ENCODE results near the gene CFD.
"Not testable (repeated sequence)": the region's sequence is repeated elsewhere in the genome, so short reads cannot be mapped to it uniquely, and the experiment has no call there.

CFD gene

GRCh38 chr19:852136-853013 lies 7.1 kb upstream of the CFD start, which contains the start of gene ELANE:
ELANE (plus strand) TSS chr19:852303; CDS start chr19:852329, 26 bp downstream.
- DNase-seq (ENCODE audit: low read depth, low spot score), result no peak

DNA sequence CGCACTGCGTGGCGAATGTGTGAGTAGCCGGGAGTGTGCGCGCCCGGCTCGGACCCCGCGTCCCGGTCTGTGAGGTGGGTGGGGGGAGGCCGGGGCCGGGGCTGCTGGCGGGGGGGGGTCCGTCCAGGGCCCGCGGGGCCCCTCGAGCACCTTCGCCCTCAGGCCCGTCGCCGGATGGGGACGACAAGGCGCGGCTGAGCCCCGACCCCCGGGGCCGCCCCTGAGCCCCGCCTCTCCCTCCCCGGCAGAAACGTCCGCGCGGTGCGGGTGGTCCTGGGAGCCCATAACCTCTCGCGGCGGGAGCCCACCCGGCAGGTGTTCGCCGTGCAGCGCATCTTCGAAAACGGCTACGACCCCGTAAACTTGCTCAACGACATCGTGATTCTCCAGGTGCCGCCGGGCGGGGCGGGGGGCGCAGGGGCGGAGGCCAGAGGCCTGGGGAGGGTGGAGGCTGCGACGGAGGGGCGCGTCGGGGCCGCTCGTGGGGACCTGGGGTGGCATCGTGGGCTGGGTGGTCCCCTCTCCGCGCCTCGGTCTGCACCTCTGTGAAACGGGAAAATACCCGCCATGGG lies 6.4 kb upstream of the CFD start:
- DNase-seq (ENCODE audit: low read depth, low spot score), result no peak

DNA sequence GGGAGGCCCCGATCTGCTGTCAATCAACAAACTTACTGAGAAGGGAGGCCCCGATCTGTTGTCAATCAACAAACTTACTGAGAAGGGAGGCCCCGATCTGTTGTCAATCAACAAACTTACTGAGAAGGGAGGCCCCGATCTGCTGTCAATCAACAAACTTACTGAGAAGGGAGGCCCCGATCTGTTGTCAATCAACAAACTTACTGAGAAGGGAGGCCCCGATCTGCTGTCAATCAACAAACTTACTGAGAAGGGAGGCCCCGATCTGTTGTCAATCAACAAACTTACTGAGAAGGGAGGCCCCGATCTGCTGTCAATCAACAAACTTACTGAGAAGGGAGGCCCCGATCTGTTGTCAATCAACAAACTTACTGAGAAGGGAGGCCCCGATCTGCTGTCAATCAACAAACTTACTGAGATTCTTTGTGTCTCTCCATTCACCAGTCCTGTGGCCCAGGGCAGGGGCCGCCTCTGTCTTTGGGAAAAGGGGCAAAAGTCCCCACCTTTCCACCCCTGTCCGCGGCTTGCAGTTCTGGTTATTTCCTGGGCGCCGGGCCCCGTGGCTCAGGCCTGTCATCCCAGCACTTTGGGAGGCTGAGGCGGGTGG lies 5.7 kb upstream of the CFD start:
- not testable (repeated sequence) for DNase-seq (ENCODE audit: low read depth, low spot score)

- DNase-seq (ENCODE audit: low read depth, low spot score), result no peak
Measured at GRCh38 chr19:854549-854948, 4.9 kb upstream of the CFD start.

DNA sequence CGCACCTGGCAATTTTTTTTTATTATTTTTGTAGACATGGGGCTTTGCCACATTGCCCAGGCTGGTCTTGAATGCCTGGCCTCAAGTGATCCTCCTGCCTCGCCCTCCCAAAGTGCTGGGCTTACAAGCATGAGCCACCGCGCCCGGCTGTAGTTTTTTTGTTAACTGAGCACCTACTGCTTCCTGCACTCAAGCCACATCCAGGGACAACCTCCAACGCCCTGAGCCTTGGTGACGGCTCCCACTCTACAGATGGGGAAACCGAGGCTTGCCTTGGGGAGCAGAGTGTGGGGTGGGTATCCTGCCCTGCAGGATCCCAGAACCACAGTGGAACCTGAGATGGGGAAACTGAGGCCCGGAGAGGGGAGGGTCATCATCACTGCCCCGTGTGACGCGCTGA lies 4.3 kb upstream of the CFD start:
- DNase-seq (ENCODE audit: low read depth, low spot score), result no peak

- DNase-seq (ENCODE audit: low read depth, low spot score), result no peak
Measured at GRCh38 chr19:855566-856120, 3.8 kb upstream of the CFD start.

GRCh38 chr19:858284-858683 lies 1.2 kb upstream of the CFD start:
- no peak for DNase-seq (ENCODE audit: low read depth, low spot score)

DNA sequence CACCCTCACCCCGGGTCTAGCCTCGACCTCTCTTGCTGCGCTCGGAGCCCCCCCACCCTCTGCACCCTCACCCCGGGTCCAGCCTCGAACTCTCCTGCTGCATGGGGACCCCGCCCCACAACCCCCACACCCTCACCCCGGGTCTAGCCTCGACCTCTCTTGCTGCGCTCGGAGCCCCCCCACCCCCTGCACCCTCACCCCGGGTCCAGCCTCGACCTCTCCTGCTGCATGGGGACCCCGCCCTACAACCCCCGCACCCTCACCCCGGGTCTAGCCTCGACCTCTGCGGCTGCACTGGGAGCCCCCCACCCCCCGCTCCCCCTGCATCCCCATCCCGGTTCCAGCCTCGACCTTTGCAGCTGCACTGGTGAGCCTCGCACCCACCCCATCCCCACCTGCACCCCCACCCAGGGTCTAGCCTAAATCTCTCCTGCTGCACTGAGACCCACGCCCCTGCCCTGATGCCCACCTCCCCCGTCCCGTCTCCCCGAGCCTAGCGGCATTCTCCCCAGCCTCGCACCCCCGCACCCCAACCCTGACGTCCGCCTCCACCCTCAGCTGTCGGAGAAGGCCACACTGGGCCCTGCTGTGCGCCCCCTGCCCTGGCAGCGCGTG lies 1.8 kb downstream of the CFD start:
- DNase-seq (ENCODE audit: low read depth, low spot score), result no peak

DNA sequence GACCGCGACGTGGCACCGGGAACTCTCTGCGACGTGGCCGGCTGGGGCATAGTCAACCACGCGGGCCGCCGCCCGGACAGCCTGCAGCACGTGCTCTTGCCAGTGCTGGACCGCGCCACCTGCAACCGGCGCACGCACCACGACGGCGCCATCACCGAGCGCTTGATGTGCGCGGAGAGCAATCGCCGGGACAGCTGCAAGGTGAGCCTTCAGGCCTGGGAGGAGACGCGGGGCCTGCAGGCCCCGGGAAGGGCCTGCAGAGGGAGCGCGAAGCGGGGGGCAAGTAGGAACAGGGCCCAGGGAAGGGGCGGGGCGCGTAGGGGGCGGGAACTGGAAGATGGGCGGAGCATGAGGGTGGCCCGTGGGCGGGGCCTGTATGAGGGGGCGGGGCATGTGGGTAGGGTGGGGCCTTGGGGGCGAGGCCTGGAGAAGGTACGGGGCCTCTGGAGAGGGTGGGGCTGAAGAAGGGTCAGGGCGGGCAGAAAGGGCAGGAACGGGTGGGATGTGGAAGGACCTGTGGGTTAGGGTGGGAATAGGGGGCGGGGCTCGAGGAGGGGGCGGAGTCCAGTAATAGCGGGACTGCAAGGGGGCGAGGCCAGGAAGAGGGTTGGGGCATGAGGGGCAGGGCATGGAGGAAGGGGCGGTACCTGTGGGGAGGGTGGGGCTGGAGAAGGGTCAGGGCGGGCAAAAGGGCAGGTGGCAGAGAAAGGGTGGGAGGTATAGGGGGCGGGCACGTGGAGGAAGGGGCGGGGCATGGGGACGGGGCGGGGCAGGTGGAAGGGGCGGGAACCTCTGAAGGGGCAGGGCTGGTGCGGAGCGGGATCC lies 2.5 kb downstream of the CFD start:
- DNase-seq (ENCODE audit: low read depth, low spot score), result peak; percentile 35

- DNase-seq (ENCODE audit: low read depth, low spot score), result peak; percentile 51
Measured at GRCh38 chr19:862581-863314, 3.3 kb downstream of the CFD start.

- DNase-seq (ENCODE audit: low read depth, low spot score), result no peak
Measured at GRCh38 chr19:863315-863620, 3.8 kb downstream of the CFD start.

GRCh38 chr19:866769-867300 lies 7.4 kb downstream of the CFD start:
- no peak for DNase-seq (ENCODE audit: low read depth, low spot score)

DNA sequence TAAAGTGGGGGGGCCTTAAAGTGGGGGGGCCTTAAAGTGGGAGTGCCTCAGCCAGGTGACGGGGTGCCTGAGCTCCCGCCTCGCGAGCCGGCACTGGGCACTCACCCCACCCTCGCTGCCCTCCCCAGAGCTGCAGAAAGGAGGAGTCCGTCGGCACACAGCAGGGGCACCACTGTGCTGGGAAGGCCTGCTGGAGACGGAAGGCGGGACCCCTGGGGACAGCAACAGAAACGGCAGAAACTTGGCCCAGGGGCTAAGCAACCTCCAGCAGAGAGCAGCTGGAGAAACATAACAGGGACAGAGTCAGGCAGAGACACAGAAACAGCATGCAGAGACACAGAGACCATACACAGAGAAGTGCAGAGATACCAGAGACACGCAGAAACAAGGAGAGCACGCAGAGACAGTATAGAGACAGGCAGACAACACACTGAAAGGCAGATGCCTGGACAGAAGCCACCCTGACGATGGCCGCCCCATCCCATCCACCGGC lies 7.9 kb downstream of the CFD start:
- DNase-seq (ENCODE audit: low read depth, low spot score), result no peak

DNA sequence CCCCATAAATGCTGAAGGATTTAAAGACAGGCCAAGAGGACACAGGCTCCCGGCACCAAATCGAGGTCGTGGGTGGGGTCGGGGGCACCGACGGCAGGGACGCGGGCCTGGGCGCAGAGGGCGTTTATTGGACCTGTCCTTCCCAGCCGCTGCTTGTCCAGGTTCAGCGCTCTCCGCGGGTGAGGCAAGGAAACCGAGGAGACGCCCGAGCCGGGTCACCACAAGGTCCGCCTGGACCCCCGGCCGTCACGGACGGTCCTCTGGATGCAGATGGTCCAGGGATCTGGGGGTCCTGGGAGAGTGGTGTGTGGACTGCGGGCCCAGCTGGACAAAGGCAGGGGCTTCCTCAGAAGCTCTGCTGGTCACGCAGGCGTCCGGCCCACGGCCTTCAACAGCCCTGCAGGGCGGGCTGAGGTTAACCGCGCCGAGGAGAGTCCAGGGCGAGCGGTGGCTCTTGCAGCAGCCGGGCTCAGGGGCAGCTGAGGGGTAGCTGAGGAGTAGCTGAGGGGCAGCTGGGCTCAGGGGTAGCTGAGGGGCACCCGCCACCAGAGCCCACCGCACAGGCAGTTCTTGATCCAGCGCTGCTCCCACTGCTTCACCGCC lies 8.5 kb downstream of the CFD start:
- no peak for DNase-seq (ENCODE audit: low read depth, low spot score)

DNA sequence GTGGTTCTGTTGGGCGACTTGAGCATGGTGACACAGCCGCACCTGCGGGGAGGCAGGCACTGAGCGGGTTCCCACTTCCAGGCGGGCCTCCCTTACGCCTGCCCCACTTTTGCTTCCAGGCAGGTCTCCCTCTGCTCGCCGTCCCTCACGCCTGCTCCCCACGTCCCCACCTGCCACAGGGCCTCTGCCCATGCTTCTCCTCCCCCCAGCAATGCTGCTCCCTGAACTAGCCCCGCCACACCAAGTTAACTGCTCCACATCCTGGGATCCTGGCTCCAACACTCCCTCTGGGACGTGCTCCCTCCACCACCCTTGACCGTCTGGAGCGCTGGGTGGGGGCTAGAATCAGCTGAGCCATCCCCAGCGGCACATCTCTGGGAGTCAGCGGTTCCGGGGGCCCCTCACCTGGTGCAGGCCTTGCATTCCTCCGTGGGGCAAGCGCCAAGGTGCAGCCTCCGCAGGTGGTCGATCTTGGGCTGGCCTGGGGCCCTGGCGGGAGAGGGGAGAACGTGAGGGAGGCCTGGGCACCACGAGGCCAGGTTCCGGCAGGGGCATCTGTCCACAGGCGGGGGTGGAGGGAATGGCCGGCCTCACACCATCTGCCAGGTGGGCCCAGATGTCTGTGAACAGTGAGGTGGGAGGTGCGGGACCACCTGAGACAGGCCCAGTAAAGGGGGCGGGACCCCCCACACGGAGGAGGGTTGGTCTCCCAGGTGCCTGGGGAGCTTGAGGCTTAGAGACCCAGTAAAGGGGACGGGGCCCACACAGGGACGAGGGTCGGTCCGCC lies 9.2 kb downstream of the CFD start:
- no peak for DNase-seq (ENCODE audit: low read depth, low spot score)

GRCh38 chr19:869245-870177 lies 10.0 kb downstream of the CFD start:
- peak; percentile 95 for DNase-seq (ENCODE audit: low read depth, low spot score)

DNA sequence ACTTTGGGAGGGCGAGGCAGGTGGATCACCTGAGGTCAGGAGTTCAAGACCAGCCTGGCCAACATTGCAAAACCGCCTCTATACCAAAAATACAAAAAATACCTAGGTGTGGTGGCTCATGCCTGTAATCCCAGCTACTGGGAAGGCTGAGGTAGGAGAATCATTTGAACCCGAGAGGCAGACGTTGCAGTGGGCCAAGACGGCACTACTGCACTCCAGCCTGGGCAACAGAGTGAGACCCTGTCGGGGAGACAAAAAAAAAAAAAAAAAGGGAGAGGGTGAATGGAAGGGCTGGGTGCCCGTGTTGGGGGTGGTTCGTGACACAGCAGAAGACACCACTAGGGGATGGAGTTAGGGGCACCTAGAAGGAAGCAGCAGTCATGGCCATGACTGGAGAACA lies 10.8 kb downstream of the CFD start:
- no peak for DNase-seq (ENCODE audit: low read depth, low spot score)

DNA sequence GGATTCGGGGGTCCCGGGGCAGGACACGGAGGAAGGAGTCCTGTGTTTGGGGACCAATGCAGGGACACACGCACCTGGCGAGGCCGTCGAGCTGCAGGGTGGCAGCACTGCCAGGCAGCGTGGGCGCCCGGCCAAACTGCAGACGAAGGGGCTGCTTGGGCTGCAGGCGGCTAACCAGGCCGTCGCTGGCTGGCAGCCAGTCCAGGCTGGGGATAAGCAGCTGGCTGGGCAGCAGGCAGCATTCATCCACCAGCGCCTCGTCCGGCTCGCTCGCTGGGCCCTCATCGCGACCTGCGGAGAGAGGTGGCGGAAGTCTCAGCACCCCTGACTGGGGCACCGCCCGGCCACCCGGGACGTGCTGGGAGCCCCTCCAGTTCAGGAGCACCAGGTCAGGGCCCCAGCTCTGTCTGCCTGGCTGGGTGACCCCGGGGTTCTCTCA lies 11.5 kb downstream of the CFD start:
- peak; percentile 91 for DNase-seq (ENCODE audit: low read depth, low spot score)
